Measurements from ENCODE around the gene STK24. TPM values are rescaled to one million over a fixed set of nuclear protein-coding genes. Genes with fewer than 3 reads are reported as not detected.

STK24 gene
- total and polyA plus RNA-seq, 2 of the 8 experiments (the other 6 are each of a cell fraction or from before 2014, with no cell fraction given): 62.8 to 143 TPM

DNA sequence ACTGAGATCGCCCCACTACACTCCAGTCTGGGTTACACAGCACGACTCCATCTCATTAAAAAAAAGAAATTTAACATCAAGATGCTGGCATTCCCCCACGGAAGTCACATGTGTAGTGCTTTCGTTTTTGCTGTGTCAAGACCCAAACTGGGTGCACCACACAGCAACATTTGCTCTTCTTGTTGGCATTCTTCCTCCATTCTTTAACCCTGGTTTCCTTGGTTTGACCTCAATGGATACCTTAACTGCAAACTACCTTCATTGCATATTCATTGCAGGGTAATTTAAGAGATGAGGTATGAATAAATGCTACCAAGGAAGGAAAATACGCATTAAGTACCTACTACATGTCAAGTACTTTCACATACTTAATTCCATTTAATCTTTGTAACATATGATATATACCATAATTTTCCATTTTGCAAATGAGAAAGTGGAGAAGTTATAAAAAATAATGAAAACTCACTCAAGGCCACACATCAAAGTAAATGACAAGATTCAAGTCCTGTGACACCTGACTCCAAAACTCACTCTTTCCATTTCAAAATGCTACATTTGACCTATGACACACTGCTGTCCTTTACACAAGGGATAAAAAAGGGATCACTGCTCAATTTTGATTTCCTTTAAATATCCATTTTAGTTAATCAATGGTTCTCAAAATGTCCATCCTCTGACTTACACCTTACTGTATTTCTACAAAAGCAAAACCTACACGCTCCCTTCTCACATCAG is 59.2 kb downstream of the STK24 start:
- Histone ChIP-seq H2AK5ac (ENCODE audit: low read depth, low read length) (no peak overlapping the region), H3K4me1 (replicated peaks in 1 of 4; ENCODE audit: control insufficient read depth in 3 of 4, insufficient read depth in 4 of 4, low read length in 3 of 4) (peaks cover 0 to 20% (median 10%) of the 10 kb centered on the region in 4 experiments; a peak in 6 of 7 replicates), H2BK120ac (replicated peaks; ENCODE audit: low read depth, low read length) (no peak overlapping the region), H3K4ac (replicated peaks; ENCODE audit: insufficient read length, low read depth, low read length) (no peak overlapping the region), H2BK20ac (ENCODE audit: low read length) (no peak overlapping the region), H2BK12ac (ENCODE audit: low read depth, low read length) (no peak overlapping the region), H3K14ac (ENCODE audit: insufficient read length) (no peak overlapping the region), H3K4me2 (ENCODE audit: insufficient read depth in 1 of 2, low read depth in 2 of 2, low read length in 2 of 2) (no peak overlapping the region), H3K9me3 (ENCODE audit: insufficient read depth in 2 of 2, low read depth in 1 of 2, low read length in 1 of 2) (no peaks in the 10 kb centered on the region), H2BK15ac (ENCODE audit: low read length) (no peak overlapping the region), H3K9ac (replicated peaks in 1 of 4; ENCODE audit: extremely low read depth in 1 of 4, low read depth in 3 of 4, low read length in 3 of 4) (no peak overlapping the region), H3K56ac (replicated peaks; ENCODE audit: insufficient read length, low read depth, low read length) (no peak overlapping the region), H3K23me2 (ENCODE audit: low read depth, low read length) (no peaks in the 10 kb centered on the region), H4K91ac (replicated peaks; ENCODE audit: insufficient read length, low read length) (no peak overlapping the region), H4K5ac (ENCODE audit: insufficient read length, low read depth, low read length) (no peak overlapping the region), H3K23ac (ENCODE audit: insufficient read length) (no peak overlapping the region), H2AFZ (ENCODE audit: low read length) (no peak overlapping the region), H3K4me3 (ENCODE audit: extremely low read depth in 1 of 4, insufficient read depth in 2 of 4, low read depth in 3 of 4, low read length in 4 of 4) (no peak overlapping the region), H3K27me3 (replicated peaks in 1 of 4; ENCODE audit: control insufficient read depth in 3 of 4, extremely low read depth in 1 of 4, insufficient read depth in 3 of 4, low read length in 3 of 4) (no peaks in the 10 kb centered on the region), H3K36me3 (ENCODE audit: control insufficient read depth in 2 of 4, insufficient read depth in 4 of 4, low read length in 3 of 4) (peaks cover 0 to 8% (median 0%) of the 10 kb centered on the region in 4 experiments; a peak in 3 of 8 replicates), H4K8ac (ENCODE audit: extremely low read depth, insufficient read depth, low read length) (no peak overlapping the region), H4K20me1 (replicated peaks in 1 of 2; ENCODE audit: control insufficient read depth in 1 of 2, insufficient read depth in 2 of 2, low read length in 2 of 2) (peaks cover 28 to 35% of the 10 kb centered on the region in 2 experiments), H3K79me2 (ENCODE audit: control insufficient read depth in 1 of 2, insufficient read depth in 2 of 2, low read length in 2 of 2) (peaks cover 0 to 81% of the 10 kb centered on the region in 2 experiments), H3K18ac (ENCODE audit: extremely low read depth, low read length) (no peak overlapping the region), H3K79me1 (ENCODE audit: low read depth, low read length) (peaks cover 29% of the 10 kb centered on the region), H3K27ac (ENCODE audit: low read depth, low read length) (no peak overlapping the region), H2BK5ac (ENCODE audit: low read depth, low read length) (no peak overlapping the region)
- FAIRE-seq: no peak
- CTCF ChIA-PET (ENCODE audit: partially characterized antibody): interaction anchor here (0.8 to 2.7 kb wide), 4 partner anchors 31 to 135 kb away, joined by 4 to 7 read pairs (median 5); no protein-coding TSS in a partner anchor
- DNase-seq (ENCODE audit: low read depth in 1 of 2, low spot score in 2 of 2): no peak
- POLR2A ChIA-PET (ENCODE audit: partially characterized antibody): interaction anchor here (1.0 to 1.4 kb wide), 2 partner anchors 8 to 11 kb away, joined by 3 read pairs; no protein-coding TSS in a partner anchor
- WGBS, 2 experiments (ENCODE audit: extremely low coverage in 1 of 2, insufficient coverage in 1 of 2, insufficient read length in 1 of 2, insufficient replicate concordance in 2 of 2, low coverage in 1 of 2, low lambda C conversion rate in 2 of 2, missing lambda C conversion rate in 1 of 2): 88% methylated on average over 6 of the region's 6 CpGs; no CpG with 5 or more reads in 1 of the 2 experiments
- no peak for TF ChIP-seq TCF12 (IDR thresholded peaks at IDR 0.05; ENCODE audit: low read depth, low read length)
- TF ChIP-seq ATF2 (IDR thresholded peaks at IDR 0.05; ENCODE audit: low read length): no peak
- TF ChIP-seq RFX5 (IDR thresholded peaks at IDR 0.05; ENCODE audit: borderline replicate concordance, low read depth, low read length): no peak
- TF ChIP-seq RAD21 (IDR thresholded peaks at IDR 0.05 in 1 of 2, conservative IDR thresholded peaks at IDR 0.05 in 1 of 2; ENCODE audit: low read depth in 2 of 2, low read length in 2 of 2): no peak
- no peak for TF ChIP-seq CTBP2 (IDR thresholded peaks at IDR 0.05; ENCODE audit: borderline replicate concordance, insufficient read depth, insufficient read length, low read length)
- no peak for TF ChIP-seq FOSL1 (IDR thresholded peaks at IDR 0.05; ENCODE audit: insufficient read depth, low read depth, low read length)
- no peak for TF ChIP-seq CEBPB (IDR thresholded peaks at IDR 0.05; ENCODE audit: low read depth, low read length)
- TF ChIP-seq, protein P1, sequence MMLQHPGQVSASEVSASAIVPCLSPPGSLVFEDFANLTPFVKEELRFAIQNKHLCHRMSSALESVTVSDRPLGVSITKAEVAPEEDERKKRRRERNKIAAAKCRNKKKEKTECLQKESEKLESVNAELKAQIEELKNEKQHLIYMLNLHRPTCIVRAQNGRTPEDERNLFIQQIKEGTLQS (IDR thresholded peaks at IDR 0.05; ENCODE audit: insufficient read depth, low read depth, low read length): no peak
